ENCODE results near the gene CHMP2A.

GRCh38 chr19:58546019-58546530, 8.8 kb downstream of the CHMP2A start:
- TF ChIP-seq POLR2AphosphoS5 (IDR thresholded peaks at IDR 0.05) (no peak), CTCF (IDR thresholded peaks at IDR 0.05) (no peak), POLR2A (IDR thresholded peaks at IDR 0.05) (no peak), EP300 (IDR thresholded peaks at IDR 0.05) (no peak)

Measured in gastroesophageal sphincter (tissue), 3 donors.